Stimulated activated CD8-positive, alpha-beta memory T cell treated with anti-CD3 and anti-CD28 coated beads, Interleukin-15, amount 100 ng/mL, for 48 hours (primary cell): ENCODE results near the gene ASZ1.
"Not testable (repeated sequence)": the region's sequence is repeated elsewhere in the genome, so short reads cannot be mapped to it uniquely, and the experiment has no call there.

Source experiments
- DNase-seq, 2 donors: peaks; one replicate each; pipeline ENCODE4 v3.0.0-alpha.2; 2020; ENCODE audit warnings: low read depth in 2 of 2

Gene ASZ1

DNA sequence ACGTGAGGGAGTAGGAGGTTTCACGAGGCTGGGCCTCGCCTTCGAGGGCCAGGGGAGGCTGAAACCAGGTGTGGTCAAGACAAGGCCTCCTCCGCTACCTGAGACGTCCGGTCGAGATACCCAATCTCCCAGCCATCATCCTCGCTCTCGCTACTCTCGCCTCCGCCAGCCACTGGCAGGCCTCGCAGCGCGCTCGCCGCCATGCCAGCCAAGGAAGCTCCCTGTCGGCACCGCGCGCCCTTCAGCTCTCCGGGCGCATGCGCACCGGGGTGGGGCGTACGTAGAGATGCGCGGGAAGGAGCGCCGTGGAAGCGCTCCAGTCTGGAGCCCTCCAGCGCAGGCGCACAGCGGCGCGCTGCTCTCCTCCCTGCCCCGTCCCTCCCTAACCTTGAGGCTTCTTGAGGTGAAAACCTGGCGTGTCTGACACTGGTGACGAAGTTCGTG lies at the start of gene ASZ1:
TSS of gene ASZ1 (minus strand) at position 236 of the 444 bp plus-strand sequence. CDS start at position 203, 33 bp downstream.
- no peak for DNase-seq

DNA sequence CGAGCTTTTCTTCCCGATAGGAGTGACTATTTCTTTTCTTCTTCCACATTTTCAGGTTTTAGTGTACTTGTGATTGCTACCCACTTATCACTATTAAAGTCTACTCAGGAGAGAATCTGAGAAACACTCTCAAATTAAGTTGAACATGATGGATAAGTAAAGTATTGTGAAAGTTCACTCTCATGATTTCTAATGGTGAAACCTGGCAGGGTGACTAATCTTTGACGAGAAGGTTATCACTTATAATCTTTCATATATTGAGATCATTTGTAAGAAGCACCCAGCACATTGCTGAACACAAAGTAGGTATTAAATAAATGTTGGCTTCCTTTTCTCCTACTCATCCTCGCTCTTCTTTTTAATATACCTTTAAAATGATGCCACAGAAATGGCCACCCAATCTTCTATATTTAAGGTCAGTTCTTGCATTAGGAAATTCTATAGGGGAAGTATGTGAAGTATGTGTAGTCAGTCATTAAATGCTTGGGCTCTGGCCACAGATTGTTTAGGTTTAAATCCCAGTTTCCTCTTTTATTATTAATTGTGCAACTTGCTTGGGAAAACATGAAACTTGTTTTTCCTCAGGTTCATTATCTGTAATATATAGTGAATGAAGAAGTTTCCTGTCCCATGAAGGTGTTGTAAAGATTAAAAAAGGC lies 49.4 kb upstream of the ASZ1 start:
- no peak for DNase-seq

- DNase-seq = no peak
Observed at GRCh38 chr7:117472335-117472734, 45.0 kb upstream of the ASZ1 start.

- DNase-seq = no peak
Observed at GRCh38 chr7:117470777-117471176, 43.5 kb upstream of the ASZ1 start.

- DNase-seq = no peak
Observed at GRCh38 chr7:117468174-117468573, 40.9 kb upstream of the ASZ1 start.

DNA sequence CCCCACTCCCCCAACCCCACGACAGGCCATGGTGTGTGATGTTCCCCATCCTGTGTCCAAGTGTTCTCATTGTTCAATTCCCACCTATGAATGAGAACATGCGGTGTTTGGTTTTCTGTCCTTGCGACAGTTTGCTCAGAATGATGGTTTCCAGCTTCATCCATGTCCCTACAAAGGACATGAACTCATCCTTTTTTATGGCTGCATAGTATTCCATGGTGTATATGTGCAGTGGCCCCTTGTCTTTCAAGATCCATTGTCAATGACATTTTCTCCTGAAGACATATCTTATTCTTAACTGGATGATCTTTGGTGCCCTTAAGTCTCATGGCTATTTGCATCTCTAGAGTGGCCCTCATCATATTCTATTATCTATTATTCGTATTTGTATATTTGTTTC lies 33.5 kb upstream of the ASZ1 start:
- not testable (repeated sequence) for DNase-seq

- no peak for DNase-seq
Observed at GRCh38 chr7:117459735-117460134, 32.4 kb upstream of the ASZ1 start.

DNA sequence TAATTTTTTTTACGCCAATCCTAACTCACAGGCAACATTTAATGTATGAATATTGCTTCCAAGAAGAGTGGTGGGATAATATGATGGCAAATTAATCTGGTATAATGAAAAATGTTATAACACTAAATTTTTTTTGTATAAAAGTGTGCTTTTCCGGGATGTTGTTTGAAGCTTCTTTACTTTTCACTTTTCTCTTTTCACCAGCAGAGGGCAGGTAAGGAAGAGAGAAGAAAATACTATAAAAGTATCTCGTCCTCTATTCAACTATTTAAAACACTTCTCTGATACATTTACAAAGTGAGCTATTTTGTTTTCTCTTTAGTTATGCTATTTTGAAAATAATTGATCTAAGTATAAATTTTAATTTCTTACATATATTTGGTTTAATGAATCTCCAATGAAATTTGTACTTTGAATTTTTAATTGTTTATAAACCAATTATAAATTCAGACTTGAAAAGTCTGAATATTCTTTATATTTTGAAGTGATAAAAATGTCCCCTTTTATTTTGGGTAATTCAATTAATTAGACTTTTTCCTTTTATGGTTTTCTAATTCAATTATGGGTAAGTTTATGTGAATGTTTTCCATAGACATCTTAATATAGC lies 31.8 kb upstream of the ASZ1 start:
- DNase-seq = no peak

DNA sequence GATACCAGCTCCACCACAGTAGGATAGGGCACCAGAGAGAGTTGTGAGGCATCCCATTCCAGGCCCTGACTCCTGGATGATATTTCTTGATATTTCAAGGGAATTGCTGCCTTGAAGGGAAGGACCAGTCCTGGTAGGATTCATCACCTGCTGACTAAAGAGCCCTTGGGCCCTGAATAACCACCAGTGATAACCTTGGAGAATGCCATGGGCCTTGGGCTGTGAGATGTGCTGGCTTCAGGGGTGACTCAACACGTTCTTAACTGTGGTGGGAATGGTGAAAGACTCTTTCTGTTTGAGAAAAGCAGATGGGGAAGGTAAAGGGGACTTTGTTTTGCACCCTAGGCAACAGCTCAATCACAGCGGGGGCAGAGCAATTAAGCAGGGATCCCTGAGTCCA lies 21.4 kb upstream of the ASZ1 start:
- DNase-seq = no peak

GRCh38 chr7:117446220-117446815 lies 19.0 kb upstream of the ASZ1 start:
- DNase-seq = no peak

DNA sequence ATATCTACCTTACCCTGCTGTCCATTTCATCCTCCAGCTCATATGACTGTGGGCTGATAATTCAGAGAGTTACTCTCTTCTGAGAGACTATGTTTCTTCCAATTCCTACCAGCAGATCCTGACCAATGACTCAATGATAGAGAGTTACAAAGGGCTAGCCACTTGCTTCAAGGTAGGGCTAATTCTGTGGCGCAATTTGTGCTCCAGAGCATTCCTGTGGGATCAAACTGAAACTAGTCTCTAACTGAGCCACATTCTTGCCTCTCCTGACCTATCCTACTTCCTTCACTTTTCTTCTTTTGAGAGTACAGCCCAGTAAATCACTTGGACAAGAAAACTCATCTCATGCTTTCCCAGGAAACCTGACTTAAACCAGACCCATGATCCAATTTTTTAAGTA lies 17.9 kb upstream of the ASZ1 start:
- DNase-seq = no peak

DNA sequence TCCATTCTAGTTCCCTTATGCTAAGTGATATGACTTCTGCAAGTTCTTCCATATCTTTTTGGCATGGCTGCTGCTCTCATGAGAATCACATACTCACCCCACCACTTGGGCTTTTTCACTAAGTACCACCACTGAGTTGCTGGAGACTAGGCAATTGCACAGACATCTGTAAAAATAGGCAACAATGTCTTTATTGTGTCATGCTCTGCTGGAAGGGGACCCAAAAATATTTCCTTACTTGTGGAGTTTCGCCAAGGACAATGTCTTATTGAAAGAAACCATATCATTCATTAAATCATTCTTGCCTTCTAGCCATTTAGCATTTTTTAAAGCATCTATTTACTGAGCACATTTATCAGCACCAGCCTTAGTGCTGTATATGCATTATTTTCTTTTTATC lies 17.4 kb upstream of the ASZ1 start:
- no peak for DNase-seq

DNA sequence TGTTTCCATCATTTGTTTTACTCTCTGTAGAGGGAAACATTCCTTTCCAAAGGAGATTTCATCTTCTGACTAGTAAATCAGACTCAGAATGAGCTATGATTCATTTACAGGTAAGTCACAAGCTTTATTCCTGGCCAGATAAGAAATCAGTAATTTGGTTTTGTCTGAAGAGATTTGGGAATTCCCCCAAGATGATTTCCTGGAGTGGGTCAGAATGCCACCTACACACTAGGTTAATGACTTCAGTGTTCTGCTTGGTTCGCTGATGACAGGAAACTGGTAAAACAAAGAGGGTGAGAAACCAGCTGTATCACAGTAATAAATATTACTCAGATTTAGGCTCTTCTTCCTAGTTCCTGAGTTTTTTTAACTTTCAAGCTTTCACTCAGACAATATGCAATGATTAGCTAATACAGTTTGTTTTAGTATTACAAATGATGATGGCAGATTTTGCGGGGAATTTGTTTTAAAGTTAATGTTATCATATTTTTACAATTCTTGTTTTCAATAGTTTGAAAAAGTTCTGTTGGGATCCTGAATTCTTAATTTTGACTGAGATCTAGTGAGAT lies 8.3 kb upstream of the ASZ1 start:
- DNase-seq = no peak

- no peak for DNase-seq
Observed at GRCh38 chr7:117424090-117424829, 3.0 kb downstream of the ASZ1 start.

DNA sequence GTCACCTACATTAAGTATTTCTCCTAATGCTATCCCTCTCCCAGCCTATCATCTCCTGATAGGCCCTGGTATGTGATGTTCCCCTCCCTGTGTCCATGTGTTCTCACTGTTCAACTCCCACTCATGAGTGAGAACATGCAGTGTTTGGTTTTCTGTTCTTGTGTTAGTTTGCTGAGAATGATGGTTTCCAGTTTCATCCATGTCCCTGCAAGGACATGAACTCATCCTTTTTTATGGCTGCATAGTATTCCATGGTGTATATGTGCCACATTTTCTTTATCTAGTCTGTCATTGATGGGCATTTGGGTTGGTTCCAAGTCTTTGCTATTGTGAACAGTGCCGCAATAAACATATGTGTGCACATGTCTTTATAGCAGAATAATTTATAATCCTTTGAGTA lies 12.7 kb downstream of the ASZ1 start:
- DNase-seq = not testable (repeated sequence)

DNA sequence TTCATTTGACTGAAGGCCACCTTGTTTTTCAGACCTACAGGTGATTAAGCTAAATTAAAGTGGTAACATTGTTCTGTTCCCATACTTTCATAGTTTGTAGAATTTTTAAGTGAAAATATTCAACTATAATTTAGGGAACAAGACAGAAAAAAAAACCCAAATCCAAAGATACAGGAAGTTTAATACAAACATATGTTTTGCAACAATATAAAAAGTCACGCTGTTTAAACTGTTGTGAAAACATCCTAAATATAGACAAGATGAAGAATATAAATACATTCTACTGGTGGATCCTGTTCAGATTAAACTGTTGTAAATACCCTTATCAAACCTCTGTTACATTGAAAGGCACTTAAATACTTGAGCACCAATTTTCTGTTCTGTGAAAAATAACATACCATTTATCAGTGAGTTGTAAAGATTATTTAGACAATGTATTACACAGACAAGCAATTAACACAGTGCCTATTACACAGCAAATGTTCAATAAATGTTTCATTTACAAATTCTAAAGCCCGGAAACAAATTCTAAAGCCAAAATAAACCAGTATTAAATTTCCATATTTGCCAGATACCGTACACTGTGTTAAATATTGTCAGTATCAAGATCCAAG lies 14.2 kb downstream of the ASZ1 start:
- no peak for DNase-seq

DNA sequence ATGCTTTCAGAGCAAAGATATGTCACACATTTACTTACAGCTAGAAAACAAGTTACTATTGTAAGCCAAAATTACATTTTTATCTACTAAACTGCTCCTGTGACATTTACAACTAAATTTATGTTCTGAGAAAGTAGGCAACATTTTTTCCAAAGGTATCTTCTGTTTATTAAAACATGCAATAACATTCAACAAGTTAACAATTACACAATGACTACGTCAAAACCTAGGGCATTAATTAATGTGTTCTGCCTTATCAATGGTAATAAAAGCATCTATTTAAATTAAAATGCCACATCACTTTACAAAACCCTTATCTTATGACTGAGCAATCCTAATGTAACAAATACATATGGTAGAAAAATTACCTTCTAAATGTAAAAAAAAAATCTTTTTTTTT lies 14.9 kb downstream of the ASZ1 start:
- DNase-seq = no peak

DNA sequence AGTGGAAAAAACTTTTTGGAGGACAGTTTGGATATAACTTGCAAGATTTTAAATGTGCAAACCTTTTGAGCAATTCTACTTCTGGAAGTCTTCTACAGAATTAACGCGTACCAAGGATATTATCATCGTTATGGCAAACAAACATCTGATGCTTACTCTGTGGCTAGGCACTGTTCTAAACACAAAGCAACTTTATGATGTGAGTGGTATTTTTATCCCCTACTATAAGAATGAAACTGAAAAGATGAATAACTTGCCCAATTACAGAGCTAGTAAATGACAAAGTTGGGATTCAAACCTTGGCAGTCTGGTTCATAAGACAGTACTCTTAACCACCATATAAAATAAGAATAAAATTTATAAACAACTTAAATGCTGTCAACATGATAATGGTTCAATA lies 15.8 kb downstream of the ASZ1 start:
- no peak for DNase-seq

DNA sequence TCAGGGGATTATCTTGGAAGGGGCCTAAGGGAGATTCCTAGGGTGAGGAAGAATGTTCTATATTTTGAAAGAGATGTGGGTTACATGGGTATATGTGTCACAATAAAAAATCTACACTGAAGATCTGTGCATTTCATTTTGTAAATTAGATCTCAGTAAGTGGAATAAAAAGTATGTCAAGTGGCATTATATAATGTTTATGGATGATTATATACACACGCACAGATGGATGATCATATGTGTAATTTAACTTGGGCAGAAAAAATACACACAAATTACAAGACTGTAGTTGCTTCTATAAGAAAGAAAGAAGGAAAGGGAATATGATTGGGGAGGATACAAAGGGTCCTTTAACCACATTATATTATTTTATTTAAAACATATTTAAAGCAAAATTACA lies 18.5 kb downstream of the ASZ1 start:
- no peak for DNase-seq

- DNase-seq = no peak
Observed at GRCh38 chr7:117405519-117405918, 21.8 kb downstream of the ASZ1 start.

GRCh38 chr7:117403737-117404136 lies 23.6 kb downstream of the ASZ1 start:
- no peak for DNase-seq

DNA sequence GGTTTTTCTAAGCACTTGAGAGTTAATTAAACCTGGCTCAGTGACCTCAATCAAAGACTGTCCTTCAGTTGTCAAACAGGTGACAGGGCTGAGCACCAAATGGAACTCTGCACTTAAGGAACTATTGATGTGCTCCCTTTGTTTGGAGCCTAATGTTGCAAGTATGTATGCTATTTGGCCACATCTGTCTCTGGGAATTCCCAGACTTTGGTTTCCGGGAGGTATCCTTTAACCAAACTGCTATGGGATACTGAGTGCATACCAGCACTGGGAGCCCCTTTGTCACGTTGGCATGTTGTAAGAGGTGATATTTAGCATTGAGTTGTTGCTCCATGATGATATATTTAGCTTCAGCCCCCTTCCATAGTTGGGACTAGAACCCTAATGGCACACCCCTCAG lies 25.2 kb downstream of the ASZ1 start:
- no peak for DNase-seq
